Epithelial cell of esophagus (primary cell): ENCODE measurements around the gene CHRNA4.
"Not testable (repeated sequence)": the region's sequence is repeated elsewhere in the genome, so short reads cannot be mapped to it uniquely, and the experiment has no call there.

ENCODE experiments used
- DNase-seq: peaks from one replicate; pipeline ENCODE4 v3.0.0; 2010; ENCODE audit warnings: low read depth
- H3K4me3 ChIP-seq: 2 replicates; pipeline ENCODE4 v1.5.1; 2011; ENCODE audit warnings: mild to moderate bottlenecking, low read length, control low read depth
- TF ChIP-seq, protein P1 (sequence below): IDR thresholded peaks from 2 replicates; pipeline ENCODE4 v1.5.1; 2011; ENCODE audit warnings: low read depth, mild to moderate bottlenecking, low read length, control low read depth, inconsistent platforms; ENCODE audit not compliant: insufficient read depth; ENCODE audit errors: missing control alignments

CHRNA4 gene

DNA sequence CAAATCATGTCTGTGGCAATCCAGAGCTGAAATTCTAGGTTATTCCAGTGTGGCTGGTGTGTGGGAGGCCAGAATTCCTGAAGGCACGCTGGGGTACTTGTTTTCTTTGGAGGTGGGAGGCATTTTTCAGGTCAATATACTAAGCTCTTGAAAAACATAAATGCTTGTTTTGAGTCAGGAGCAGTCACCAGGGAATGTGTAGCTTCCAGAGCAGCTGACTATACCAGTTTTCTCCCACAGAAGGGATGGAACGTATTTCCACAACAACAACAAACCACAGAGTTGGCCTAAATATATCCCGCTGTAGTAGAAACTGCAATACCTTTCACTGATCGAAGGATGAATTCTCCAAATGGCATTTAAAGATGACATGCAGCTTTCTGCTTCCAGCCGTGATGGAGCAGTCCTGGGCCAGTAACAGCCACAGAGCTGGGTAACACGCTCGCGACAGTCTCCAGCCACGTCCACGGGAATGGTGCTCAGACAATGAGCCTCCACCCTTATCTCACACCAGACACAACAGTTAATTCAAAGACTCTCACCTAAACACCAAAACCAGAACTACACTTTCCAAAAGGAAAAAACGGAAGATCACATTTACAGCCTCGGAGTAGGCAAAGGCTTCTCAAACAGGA, 23.2 kb downstream of the CHRNA4 start:
- no peak for DNase-seq
- TF ChIP-seq, protein P1, sequence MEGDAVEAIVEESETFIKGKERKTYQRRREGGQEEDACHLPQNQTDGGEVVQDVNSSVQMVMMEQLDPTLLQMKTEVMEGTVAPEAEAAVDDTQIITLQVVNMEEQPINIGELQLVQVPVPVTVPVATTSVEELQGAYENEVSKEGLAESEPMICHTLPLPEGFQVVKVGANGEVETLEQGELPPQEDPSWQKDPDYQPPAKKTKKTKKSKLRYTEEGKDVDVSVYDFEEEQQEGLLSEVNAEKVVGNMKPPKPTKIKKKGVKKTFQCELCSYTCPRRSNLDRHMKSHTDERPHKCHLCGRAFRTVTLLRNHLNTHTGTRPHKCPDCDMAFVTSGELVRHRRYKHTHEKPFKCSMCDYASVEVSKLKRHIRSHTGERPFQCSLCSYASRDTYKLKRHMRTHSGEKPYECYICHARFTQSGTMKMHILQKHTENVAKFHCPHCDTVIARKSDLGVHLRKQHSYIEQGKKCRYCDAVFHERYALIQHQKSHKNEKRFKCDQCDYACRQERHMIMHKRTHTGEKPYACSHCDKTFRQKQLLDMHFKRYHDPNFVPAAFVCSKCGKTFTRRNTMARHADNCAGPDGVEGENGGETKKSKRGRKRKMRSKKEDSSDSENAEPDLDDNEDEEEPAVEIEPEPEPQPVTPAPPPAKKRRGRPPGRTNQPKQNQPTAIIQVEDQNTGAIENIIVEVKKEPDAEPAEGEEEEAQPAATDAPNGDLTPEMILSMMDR: no peak
- no peak overlapping the region for H3K4me3 ChIP-seq

GRCh38 chr20:63336232-63336752, 24.9 kb downstream of the CHRNA4 start:
- DNase-seq: no peak
- no peak overlapping the region for H3K4me3 ChIP-seq
- TF ChIP-seq, protein P1: no peak

- DNase-seq: no peak
- TF ChIP-seq, protein P1: no peak
- no peak overlapping the region for H3K4me3 ChIP-seq
Observed at GRCh38 chr20:63335711-63336110, 25.4 kb downstream of the CHRNA4 start.

DNA sequence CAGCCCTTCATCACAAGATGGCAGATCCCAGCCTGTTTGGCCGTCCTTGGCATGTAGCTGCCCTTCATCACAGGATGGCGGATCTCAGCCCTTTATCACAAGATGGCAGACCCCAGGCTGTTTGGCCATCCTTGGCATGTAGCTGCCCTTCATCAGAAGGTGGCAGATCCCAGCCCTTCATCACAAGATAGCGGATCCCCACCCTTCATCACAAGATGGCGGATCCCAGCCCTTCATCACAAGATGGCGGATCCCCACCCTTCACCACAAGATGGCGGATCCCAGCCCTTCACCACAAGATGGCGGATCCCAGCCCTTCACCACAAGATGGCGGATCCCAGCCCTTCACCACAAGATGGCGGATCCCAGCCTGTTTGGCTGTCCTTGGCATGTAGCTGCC, 26.1 kb downstream of the CHRNA4 start:
- H3K4me3 ChIP-seq, DNase-seq: not testable (repeated sequence)

GRCh38 chr20:63334356-63334755, 26.8 kb downstream of the CHRNA4 start:
- no peak for DNase-seq
- H3K4me3 ChIP-seq: no peak overlapping the region
- TF ChIP-seq, protein P1: no peak

- TF ChIP-seq, protein P1: no peak
- no peak overlapping the region for H3K4me3 ChIP-seq
- no peak for DNase-seq
Observed at GRCh38 chr20:63333241-63333836, 27.8 kb downstream of the CHRNA4 start.

DNA sequence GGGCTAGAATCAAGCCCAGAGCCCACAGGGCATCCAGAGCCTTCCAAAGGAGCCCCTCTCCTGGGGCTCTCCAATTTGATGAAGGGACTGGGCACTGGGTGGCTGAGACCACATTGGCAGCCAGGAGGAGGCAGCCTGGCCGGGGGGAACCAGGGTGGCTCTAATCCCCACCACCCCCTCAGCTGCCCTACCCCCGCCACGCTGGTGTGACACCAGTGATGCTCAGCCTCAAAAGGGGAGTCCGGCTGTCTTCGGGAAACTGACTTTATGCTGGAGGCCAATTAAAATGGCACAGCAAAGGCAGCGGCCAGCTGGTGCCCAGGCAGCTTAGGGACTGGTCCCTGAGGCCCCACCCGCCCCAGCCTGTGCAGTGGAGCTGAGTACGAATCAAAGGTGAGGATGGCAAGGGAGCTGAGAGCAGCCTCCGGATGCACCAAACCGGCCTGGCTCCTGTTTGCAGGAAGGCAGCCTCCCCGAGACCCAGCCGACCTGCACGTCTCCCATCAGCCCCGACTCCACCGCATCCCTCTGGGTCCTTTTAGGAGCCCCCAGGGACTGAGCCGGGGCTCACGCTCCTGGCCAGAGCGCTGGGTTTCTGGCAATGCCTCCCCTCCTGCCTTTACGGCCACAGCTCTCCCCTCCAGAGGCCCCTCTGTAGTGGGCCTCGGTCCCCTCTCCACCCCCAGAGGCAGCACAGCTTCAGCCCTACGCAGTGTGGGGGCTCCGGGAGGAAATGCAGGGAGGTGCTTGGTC, 28.5 kb downstream of the CHRNA4 start:
- TF ChIP-seq, protein P1: no peak
- DNase-seq: no peak
- H3K4me3 ChIP-seq: no peak overlapping the region
